IgD-negative memory B cell (primary cell): ENCODE measurements around the gene ATP8A1. TPM values are rescaled to one million over a fixed set of nuclear protein-coding genes. Genes with fewer than 3 reads are reported as not detected.
"Not testable (repeated sequence)": the region's sequence is repeated elsewhere in the genome, so short reads cannot be mapped to it uniquely, and the experiment has no call there.

Experiments used
- H3K27ac Mint-ChIP-seq, 3 donors: one replicate each; pipeline ENCODE4 v1.8.0; 2020 to 2022; ENCODE audit warnings: mild to moderate bottlenecking in 3 of 3, mixed read lengths in 3 of 3, moderate library complexity in 1 of 3
- H3K27me3 Mint-ChIP-seq: one replicate; pipeline ENCODE4 v1.8.0; 2021; ENCODE audit warnings: mixed read lengths
- H3K36me3 Mint-ChIP-seq: one replicate; pipeline ENCODE4 v1.8.0; 2020; ENCODE audit warnings: mild to moderate bottlenecking, mixed read lengths
- H3K4me1 Mint-ChIP-seq, 3 donors: one replicate each; pipeline ENCODE4 v1.8.0; 2020 to 2022; ENCODE audit warnings: mixed read lengths in 3 of 3, mild to moderate bottlenecking in 1 of 3
- H3K4me3 Mint-ChIP-seq, 4 donors: one replicate each; pipeline ENCODE4 v1.8.0; 2020 to 2022; ENCODE audit warnings: mild to moderate bottlenecking in 4 of 4, mixed read lengths in 4 of 4, moderate library complexity in 3 of 4
- H3K9me3 Mint-ChIP-seq, 3 donors: one replicate each; pipeline ENCODE4 v1.8.0; 2020 to 2021; ENCODE audit warnings: mixed read lengths in 3 of 3, mild to moderate bottlenecking in 1 of 3
- polyA plus RNA-seq: library from polyadenylated mRNA; unstranded; fragments of 300-500 nt; fragmentation: Illumina TruSeq; gene quantifications from one replicate; pipeline ENCODE4 v1.2.3, GENCODE V29; 2021

Gene ATP8A1
- polyA plus RNA-seq: 15.0 TPM

GRCh38 chr4:42656944-42657792 lies at the start of gene ATP8A1:
Gene ATP8A1, minus strand, starts transcription at chr4:42657105. Its CDS starts 232 bp downstream, at chr4:42656873.
- no peaks in the 10 kb centered on the region for H3K27me3 Mint-ChIP-seq
- H3K27ac Mint-ChIP-seq: peak within 1 kb of the TSS; percentile 95 to 99 (median 96)
- peaks cover 21 to 37% (median 35%) of the 10 kb centered on the region in 3 donors for H3K4me1 Mint-ChIP-seq
- H3K9me3 Mint-ChIP-seq: peaks cover 0 to 5% (median 0%) of the 10 kb centered on the region in 3 donors
- peaks cover 10% of the 10 kb centered on the region for H3K36me3 Mint-ChIP-seq
- H3K4me3 Mint-ChIP-seq: peak within 1 kb of the TSS; percentile 96 to 99 (median 99)

- H3K36me3 Mint-ChIP-seq: no peaks in the 10 kb centered on the region
- no peak overlapping the region for H3K4me3 Mint-ChIP-seq
- no peak overlapping the region for H3K27ac Mint-ChIP-seq
- H3K27me3 Mint-ChIP-seq: peaks cover 2% of the 10 kb centered on the region
- H3K4me1 Mint-ChIP-seq: no peaks in the 10 kb centered on the region
- no peaks in the 10 kb centered on the region for H3K9me3 Mint-ChIP-seq
Measured at GRCh38 chr4:42706086-42706485, 49.2 kb upstream of the ATP8A1 start.

GRCh38 chr4:42703813-42704212 lies 46.9 kb upstream of the ATP8A1 start:
- Mint-ChIP-seq H3K27ac (no peak overlapping the region), H3K4me1 (no peaks in the 10 kb centered on the region), H3K36me3 (no peaks in the 10 kb centered on the region), H3K9me3 (peaks cover 0 to under 1% (median 0%) of the 10 kb centered on the region in 3 donors), H3K27me3 (peaks cover 2% of the 10 kb centered on the region), H3K4me3 (no peak overlapping the region)

GRCh38 chr4:42702895-42703294 lies 46.0 kb upstream of the ATP8A1 start:
- H3K4me3 Mint-ChIP-seq: no peak overlapping the region
- peaks cover 0 to 3% (median 0%) of the 10 kb centered on the region in 3 donors for H3K9me3 Mint-ChIP-seq
- H3K36me3 Mint-ChIP-seq: peaks cover 1% of the 10 kb centered on the region
- H3K27ac Mint-ChIP-seq: no peak overlapping the region
- H3K4me1 Mint-ChIP-seq: no peaks in the 10 kb centered on the region
- H3K27me3 Mint-ChIP-seq: peaks cover 2% of the 10 kb centered on the region

GRCh38 chr4:42701780-42702179 lies 44.9 kb upstream of the ATP8A1 start:
- not testable (repeated sequence) for H3K4me3 Mint-ChIP-seq, H3K27me3 Mint-ChIP-seq, H3K4me1 Mint-ChIP-seq, H3K36me3 Mint-ChIP-seq, H3K9me3 Mint-ChIP-seq, H3K27ac Mint-ChIP-seq

- Mint-ChIP-seq H3K27me3 (peaks cover 1% of the 10 kb centered on the region), H3K4me1 (peaks cover 0 to 2% (median 2%) of the 10 kb centered on the region in 3 donors), H3K4me3 (no peak overlapping the region), H3K9me3 (no peaks in the 10 kb centered on the region), H3K27ac (no peak overlapping the region), H3K36me3 (no peaks in the 10 kb centered on the region)
Measured at GRCh38 chr4:42690537-42690936, 33.6 kb upstream of the ATP8A1 start.

- H3K36me3 Mint-ChIP-seq: no peaks in the 10 kb centered on the region
- H3K4me1 Mint-ChIP-seq: peaks cover 11 to 23% (median 16%) of the 10 kb centered on the region in 3 donors
- no peak overlapping the region for H3K27ac Mint-ChIP-seq
- H3K4me3 Mint-ChIP-seq: no peak overlapping the region
- no peaks in the 10 kb centered on the region for H3K9me3 Mint-ChIP-seq
- H3K27me3 Mint-ChIP-seq: no peaks in the 10 kb centered on the region
Measured at GRCh38 chr4:42683393-42683792, 26.5 kb upstream of the ATP8A1 start.

- H3K4me1 Mint-ChIP-seq: peaks cover 3 to 9% (median 3%) of the 10 kb centered on the region in 3 donors
- H3K27me3 Mint-ChIP-seq: peaks cover 5% of the 10 kb centered on the region
- H3K27ac Mint-ChIP-seq: no peak overlapping the region
- no peaks in the 10 kb centered on the region for H3K36me3 Mint-ChIP-seq
- H3K4me3 Mint-ChIP-seq: no peak overlapping the region
- no peaks in the 10 kb centered on the region for H3K9me3 Mint-ChIP-seq
Measured at GRCh38 chr4:42678512-42678911, 21.6 kb upstream of the ATP8A1 start.

GRCh38 chr4:42676066-42676951 lies 19.4 kb upstream of the ATP8A1 start:
- H3K27me3 Mint-ChIP-seq: peaks cover 5% of the 10 kb centered on the region

GRCh38 chr4:42673082-42673425 lies 16.1 kb upstream of the ATP8A1 start:
- H3K27me3 Mint-ChIP-seq: peaks cover 9% of the 10 kb centered on the region
- no peak overlapping the region for H3K27ac Mint-ChIP-seq
- H3K4me1 Mint-ChIP-seq: peaks cover 10 to 16% (median 13%) of the 10 kb centered on the region in 3 donors
- no peak overlapping the region for H3K4me3 Mint-ChIP-seq
- H3K36me3 Mint-ChIP-seq: no peaks in the 10 kb centered on the region
- H3K9me3 Mint-ChIP-seq: no peaks in the 10 kb centered on the region

More at GRCh38 chr4:42676066-42676951, 19.4 kb upstream of the ATP8A1 start:
- Mint-ChIP-seq H3K9me3 (no peaks in the 10 kb centered on the region), H3K36me3 (no peaks in the 10 kb centered on the region), H3K4me1 (peaks cover 10 to 20% (median 11%) of the 10 kb centered on the region in 3 donors), H3K27ac (peak overlapping the region in 1 of 3 donors; percentile 57), H3K4me3 (no peak overlapping the region)

- Mint-ChIP-seq H3K36me3 (no peaks in the 10 kb centered on the region), H3K27ac (no peak overlapping the region)
Measured at GRCh38 chr4:42672359-42673081, 15.6 kb upstream of the ATP8A1 start.

GRCh38 chr4:42671431-42672194 lies 14.7 kb upstream of the ATP8A1 start:
- peaks cover 9 to 16% (median 10%) of the 10 kb centered on the region in 3 donors for H3K4me1 Mint-ChIP-seq
- H3K27ac Mint-ChIP-seq: peak overlapping the region in 1 of 3 donors; percentile 73
- peak overlapping the region in 1 of 4 donors; percentile 86 for H3K4me3 Mint-ChIP-seq
- H3K9me3 Mint-ChIP-seq: no peaks in the 10 kb centered on the region
- H3K27me3 Mint-ChIP-seq: peaks cover 9% of the 10 kb centered on the region
- H3K36me3 Mint-ChIP-seq: no peaks in the 10 kb centered on the region

More at GRCh38 chr4:42672359-42673081, 15.6 kb upstream of the ATP8A1 start:
- H3K4me1 Mint-ChIP-seq: peaks cover 9 to 16% (median 10%) of the 10 kb centered on the region in 3 donors
- H3K27me3 Mint-ChIP-seq: peaks cover 9% of the 10 kb centered on the region
- no peaks in the 10 kb centered on the region for H3K9me3 Mint-ChIP-seq
- H3K4me3 Mint-ChIP-seq: no peak overlapping the region

GRCh38 chr4:42658261-42658660 lies 1.4 kb upstream of the ATP8A1 start:
- peaks cover 7% of the 10 kb centered on the region for H3K36me3 Mint-ChIP-seq
- peak overlapping the region; percentile 94 to 99 (median 96) for H3K4me3 Mint-ChIP-seq
- H3K27ac Mint-ChIP-seq: peak overlapping the region in 2 of 3 donors; percentile 95
- no peaks in the 10 kb centered on the region for H3K9me3 Mint-ChIP-seq
- peaks cover 2% of the 10 kb centered on the region for H3K27me3 Mint-ChIP-seq
- peaks cover 19 to 32% (median 32%) of the 10 kb centered on the region in 3 donors for H3K4me1 Mint-ChIP-seq

- Mint-ChIP-seq H3K9me3 (peaks cover 0 to 5% (median 2%) of the 10 kb centered on the region in 3 donors), H3K4me1 (peaks cover 24 to 39% (median 38%) of the 10 kb centered on the region in 3 donors), H3K27me3 (no peaks in the 10 kb centered on the region), H3K4me3 (peak overlapping the region; percentile 96 to 99 (median 98)), H3K36me3 (peaks cover 13% of the 10 kb centered on the region), H3K27ac (peak overlapping the region in 2 of 3 donors; percentile 96)
Measured at GRCh38 chr4:42656679-42656943, 294 bp downstream of the ATP8A1 start.
